HL-60 (cell line): ENCODE data around the gene SLC22A17.

ENCODE experiments used
- CTCF ChIP-seq: IDR thresholded peaks from one replicate; pipeline ENCODE4 v1.5.1; 2011; ENCODE audit warnings: low read length, control low read depth, inconsistent platforms; ENCODE audit not compliant: insufficient read depth
- GABPA ChIP-seq: IDR thresholded peaks from 2 replicates; pipeline ENCODE4 v1.6.1; 2012; ENCODE audit warnings: low read depth

DNA sequence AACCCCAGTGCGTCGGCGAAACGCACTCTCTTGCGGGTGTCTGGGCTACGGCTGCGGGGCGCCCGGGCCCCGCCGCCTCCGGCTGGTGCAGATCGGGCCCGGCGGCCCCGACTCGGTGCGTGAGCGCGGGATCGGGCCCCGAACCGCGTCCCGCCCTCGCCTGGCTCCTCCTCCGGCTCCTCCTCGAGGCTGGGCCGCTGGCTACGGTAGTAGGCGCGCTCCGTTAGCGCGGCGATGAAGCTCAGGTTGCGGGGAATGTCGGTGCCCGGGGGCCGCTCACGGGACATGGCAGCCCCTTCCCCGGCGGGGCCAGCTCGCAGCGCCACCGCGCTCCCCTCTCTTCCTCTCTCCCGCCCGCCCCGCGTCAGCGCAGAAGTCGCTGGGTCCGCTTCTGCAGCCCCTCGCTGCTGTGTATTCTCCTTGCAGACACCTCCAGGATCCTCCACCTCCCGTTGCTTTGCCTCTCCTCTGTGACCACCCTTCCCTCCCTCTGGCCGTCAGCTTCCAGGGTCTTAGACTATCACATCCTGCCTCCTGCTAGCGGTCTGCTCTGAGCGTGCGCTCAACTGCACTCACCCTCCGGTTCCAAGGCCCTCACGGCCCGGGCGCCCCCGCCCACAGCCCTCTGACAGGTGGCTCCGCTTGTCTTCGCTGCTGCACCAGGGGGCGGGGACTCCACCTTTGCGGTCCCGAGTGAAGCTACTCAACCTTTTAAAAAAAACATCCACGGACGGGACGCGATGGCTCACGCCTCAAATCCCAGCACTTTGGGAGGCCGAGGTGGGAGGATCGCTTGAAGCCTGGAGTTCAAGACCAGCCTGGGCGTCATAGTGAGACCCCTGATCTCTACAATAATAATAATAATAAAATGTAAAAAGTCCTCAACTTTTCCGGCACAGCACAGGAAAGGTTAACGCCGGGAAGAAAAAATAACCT is 50.1 kb downstream of the SLC22A17 start, which contains the start of gene PPP1R3E:
- TF ChIP-seq CTCF (no peak), GABPA (no peak)
